GM10248 (cell line): Measurements from ENCODE around the gene MMS22L.
"Not testable (repeated sequence)": the region's sequence is repeated elsewhere in the genome, so short reads cannot be mapped to it uniquely, and the experiment has no call there.

Experiments used
- CTCF ChIA-PET: fragments of 300-600 bp; sonication (Branson Sonifier 250); formaldehyde crosslinking; extraction: SDS; loops from one replicate; lab custom pipeline; 2021; ENCODE audit warnings: antibody characterized with exemption; lab: Yijun Ruan, JAX
- POLR2A ChIA-PET: fragments of 350-650 bp; sonication (Branson Sonifier 250); formaldehyde crosslinking; extraction: SDS; loops from one replicate; lab custom pipeline; 2020; ENCODE audit warnings: antibody characterized with exemption; lab: Yijun Ruan, JAX
- DNase-seq: peaks from one replicate; pipeline ENCODE4 v3.0.0; 2012; ENCODE audit errors: extremely low spot score
- CTCF ChIP-seq: IDR thresholded peaks from 2 replicates; pipeline ENCODE4 v1.5.1; 2012; ENCODE audit warnings: mild to moderate bottlenecking, low read depth; ENCODE audit errors: extremely low read depth, missing control alignments, control extremely low read depth

MMS22L gene

GRCh38 chr6:97176468-97176867 is 106.5 kb downstream of the MMS22L start:
- TF ChIP-seq CTCF = no peak
- CTCF ChIA-PET = interaction anchor here (1.4 to 2.3 kb wide), 2 partner anchors 10 to 36 kb away, joined by 4 to 17 read pairs; no protein-coding TSS in a partner anchor
- POLR2A ChIA-PET = no interaction called here
- DNase-seq = no peak

- POLR2A ChIA-PET = no interaction called here
- CTCF ChIA-PET = interaction anchor here (1.7 to 2.2 kb wide), 3 partner anchors 9 to 12 kb away, joined by 5 to 14 read pairs (median 6); no protein-coding TSS in a partner anchor
- no peak for DNase-seq
Observed at GRCh38 chr6:97175806-97176205, 107.2 kb downstream of the MMS22L start.

GRCh38 chr6:97174471-97174870 is 108.5 kb downstream of the MMS22L start:
- no peak for DNase-seq
- ChIA-PET CTCF (interaction anchor here (1.2 to 2.2 kb wide), 4 partner anchors 10 to 16 kb away, joined by 4 to 14 read pairs (median 6); no protein-coding TSS in a partner anchor), POLR2A (no interaction called here)
- TF ChIP-seq CTCF = no peak

More at GRCh38 chr6:97175806-97176205, 107.2 kb downstream of the MMS22L start:
- no peak for TF ChIP-seq CTCF

GRCh38 chr6:97160280-97160679 is 122.7 kb downstream of the MMS22L start:
- POLR2A ChIA-PET = no interaction called here
- CTCF ChIA-PET = no interaction called here
- TF ChIP-seq CTCF = no peak

GRCh38 chr6:97155447-97155846 is 127.6 kb downstream of the MMS22L start:
- CTCF ChIA-PET = not testable (repeated sequence)

More at GRCh38 chr6:97160280-97160679, 122.7 kb downstream of the MMS22L start:
- no peak for DNase-seq

GRCh38 chr6:97154015-97154414 is 129.0 kb downstream of the MMS22L start:
- ChIA-PET POLR2A (no interaction called here), CTCF (no interaction called here)
- no peak for DNase-seq
- no peak for TF ChIP-seq CTCF

More at GRCh38 chr6:97155447-97155846, 127.6 kb downstream of the MMS22L start:
- DNase-seq, POLR2A ChIA-PET: not testable (repeated sequence)

- TF ChIP-seq CTCF = no peak
- no peak for DNase-seq
- ChIA-PET POLR2A (no interaction called here), CTCF (interaction anchor here (1.5 kb wide), 1 partner anchor 16 kb away, joined by 3 read pairs; no protein-coding TSS in a partner anchor)
Observed at GRCh38 chr6:97151601-97152000, 131.4 kb downstream of the MMS22L start.
